ENCODE data around the gene BARHL1.

- TF ChIP-seq CTCF (IDR thresholded peaks at IDR 0.05) (no peak), EZH2phosphoT487 (IDR thresholded peaks at IDR 0.05) (peak; percentile 23), EZH2 (IDR thresholded peaks at IDR 0.05) (peak; percentile 69)
Observed at GRCh38 chr9:132582786-132583583, 579 bp downstream of the BARHL1 start.

Data from neural progenitor cell (in vitro differentiated cells).